WTC11 (cell line): ENCODE data around the gene INPP4B.

Experiments
- CREB1 ChIP-seq: sonication (generic); formaldehyde crosslinking; IDR thresholded peaks from 2 replicates; pipeline ENCODE4 v1.8.0; 2023; ENCODE audit warnings: mild to moderate bottlenecking, missing genetic modification reagents
- CTCF ChIP-seq: fragments of 200-600 bp; IDR thresholded peaks from 2 replicates; pipeline ENCODE4 v1.8.0; 2022; ENCODE audit warnings: antibody characterized with exemption
- FOXP4 ChIP-seq: sonication (generic); formaldehyde crosslinking; IDR thresholded peaks from 2 replicates; pipeline ENCODE4 v1.8.0; 2022; ENCODE audit warnings: mild to moderate bottlenecking, missing genetic modification reagents
- NR1H2 ChIP-seq: sonication (generic); formaldehyde crosslinking; IDR thresholded peaks from 2 replicates; pipeline ENCODE4 v1.9.0; 2021; ENCODE audit warnings: mild to moderate bottlenecking, moderate library complexity, missing genetic modification reagents
- ZNF416 ChIP-seq: fragments of 250-450 bp; sonication (Bioruptor Pico); IDR thresholded peaks from 2 replicates; pipeline ENCODE4 v1.9.0; 2021; ENCODE audit warnings: mild to moderate bottlenecking, inconsistent platforms
- ZNF532 ChIP-seq: fragments of 250-450 bp; sonication (Bioruptor Pico); IDR thresholded peaks from 2 replicates; pipeline ENCODE4 v1.9.0; 2021; ENCODE audit warnings: mild to moderate bottlenecking, borderline replicate concordance
- TF ChIP-seq, protein P1 (sequence below): sonication (generic); formaldehyde crosslinking; conservative IDR thresholded peaks from 2 replicates; pipeline ENCODE4 v1.8.1; 2022; ENCODE audit warnings: mild to moderate bottlenecking, missing genetic modification reagents
- TF ChIP-seq, protein P2 (sequence below): sonication (generic); formaldehyde crosslinking; IDR thresholded peaks from 2 replicates; pipeline ENCODE4 v1.8.1; 2023; ENCODE audit warnings: mild to moderate bottlenecking, moderate library complexity, missing genetic modification reagents
- TF ChIP-seq, protein P3 (sequence below): sonication (generic); formaldehyde crosslinking; IDR thresholded peaks from 2 replicates; pipeline ENCODE4 v1.8.1; 2022; ENCODE audit warnings: low read depth, missing genetic modification reagents, borderline replicate concordance
- TF ChIP-seq, protein P4 (sequence below): sonication (generic); formaldehyde crosslinking; IDR thresholded peaks from 2 replicates; pipeline ENCODE4 v1.8.0; 2022; ENCODE audit warnings: mild to moderate bottlenecking, missing genetic modification reagents

- TF ChIP-seq CTCF = no peak
- TF ChIP-seq ZNF416 (CRISPR knock-in tag) = no peak
- no peak for TF ChIP-seq FOXP4 (CRISPR knock-in tag)
- TF ChIP-seq, protein P1, sequence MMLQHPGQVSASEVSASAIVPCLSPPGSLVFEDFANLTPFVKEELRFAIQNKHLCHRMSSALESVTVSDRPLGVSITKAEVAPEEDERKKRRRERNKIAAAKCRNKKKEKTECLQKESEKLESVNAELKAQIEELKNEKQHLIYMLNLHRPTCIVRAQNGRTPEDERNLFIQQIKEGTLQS (CRISPR knock-in tag) = no peak
- no peak for TF ChIP-seq CREB1 (CRISPR knock-in tag)
- TF ChIP-seq, protein P2, sequence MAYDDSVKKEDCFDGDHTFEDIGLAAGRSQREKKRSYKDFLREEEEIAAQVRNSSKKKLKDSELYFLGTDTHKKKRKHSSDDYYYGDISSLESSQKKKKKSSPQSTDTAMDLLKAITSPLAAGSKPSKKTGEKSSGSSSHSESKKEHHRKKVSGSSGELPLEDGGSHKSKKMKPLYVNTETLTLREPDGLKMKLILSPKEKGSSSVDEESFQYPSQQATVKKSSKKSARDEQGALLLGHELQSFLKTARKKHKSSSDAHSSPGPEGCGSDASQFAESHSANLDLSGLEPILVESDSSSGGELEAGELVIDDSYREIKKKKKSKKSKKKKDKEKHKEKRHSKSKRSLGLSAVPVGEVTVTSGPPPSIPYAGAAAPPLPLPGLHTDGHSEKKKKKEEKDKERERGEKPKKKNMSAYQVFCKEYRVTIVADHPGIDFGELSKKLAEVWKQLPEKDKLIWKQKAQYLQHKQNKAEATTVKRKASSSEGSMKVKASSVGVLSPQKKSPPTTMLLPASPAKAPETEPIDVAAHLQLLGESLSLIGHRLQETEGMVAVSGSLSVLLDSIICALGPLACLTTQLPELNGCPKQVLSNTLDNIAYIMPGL (CRISPR knock-in tag) = no peak
- TF ChIP-seq, protein P3, sequence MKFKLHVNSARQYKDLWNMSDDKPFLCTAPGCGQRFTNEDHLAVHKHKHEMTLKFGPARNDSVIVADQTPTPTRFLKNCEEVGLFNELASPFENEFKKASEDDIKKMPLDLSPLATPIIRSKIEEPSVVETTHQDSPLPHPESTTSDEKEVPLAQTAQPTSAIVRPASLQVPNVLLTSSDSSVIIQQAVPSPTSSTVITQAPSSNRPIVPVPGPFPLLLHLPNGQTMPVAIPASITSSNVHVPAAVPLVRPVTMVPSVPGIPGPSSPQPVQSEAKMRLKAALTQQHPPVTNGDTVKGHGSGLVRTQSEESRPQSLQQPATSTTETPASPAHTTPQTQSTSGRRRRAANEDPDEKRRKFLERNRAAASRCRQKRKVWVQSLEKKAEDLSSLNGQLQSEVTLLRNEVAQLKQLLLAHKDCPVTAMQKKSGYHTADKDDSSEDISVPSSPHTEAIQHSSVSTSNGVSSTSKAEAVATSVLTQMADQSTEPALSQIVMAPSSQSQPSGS = no peak
- TF ChIP-seq, protein P4, sequence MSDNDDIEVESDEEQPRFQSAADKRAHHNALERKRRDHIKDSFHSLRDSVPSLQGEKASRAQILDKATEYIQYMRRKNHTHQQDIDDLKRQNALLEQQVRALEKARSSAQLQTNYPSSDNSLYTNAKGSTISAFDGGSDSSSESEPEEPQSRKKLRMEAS (CRISPR knock-in tag) = no peak
- no peak for TF ChIP-seq ZNF532 (CRISPR knock-in tag)
- no peak for TF ChIP-seq NR1H2
These were observed 28.1 kb downstream of the INPP4B start for GRCh38 chr4:142818031-142818430.
